PC-3 (cell line): ENCODE data around the gene DNAH9. TPM values are rescaled to one million over a fixed set of nuclear protein-coding genes. Genes with fewer than 3 reads are reported as not detected.

Experiments used
- ATAC-seq: fragments of 200-7000 bp; cut with Tn5 transposase; 2 replicates; pipeline ENCODE4 v1.9.1; 2020; ENCODE audit warnings: mild to moderate bottlenecking, moderate library complexity
- BruUV-seq: library from RNA; stranded (reverse); fragments of 400-500 nt; replicated peaks from 2 replicates; lab custom pipeline; 2021; lab: Mats Ljungman, UMichigan
- CTCF ChIA-PET: fragments of 300-600 bp; sonication (Branson Sonifier 250); formaldehyde crosslinking; loops from one replicate; lab custom pipeline; 2022; ENCODE audit warnings: antibody characterized with exemption; lab: Charles Lee
- POLR2A ChIA-PET: fragments of 300-600 bp; sonication (Branson Sonifier 250); formaldehyde crosslinking; loops from one replicate; lab custom pipeline; 2022; ENCODE audit warnings: antibody characterized with exemption; ENCODE audit not compliant: unreplicated experiment; lab: Charles Lee
- DNase-seq: peaks from one replicate; pipeline ENCODE4 v3.0.0-alpha.2; 2015
- H2AFZ ChIP-seq: fragments of 300-600 bp; sonication (generic); 2 replicates; pipeline ENCODE4 v1.6.0; 2016; ENCODE audit warnings: antibody characterized with exemption, low read length
- H3F3A ChIP-seq: fragments of 300-600 bp; sonication (generic); one replicate; pipeline ENCODE4 v1.6.0; 2017; ENCODE audit warnings: antibody characterized with exemption, low read length, control low read depth, mild to moderate bottlenecking; ENCODE audit not compliant: unreplicated experiment
- H3K27ac ChIP-seq: fragments of 300-600 bp; sonication (generic); 2 replicates; pipeline ENCODE4 v1.5.1; 2016; ENCODE audit warnings: mild to moderate bottlenecking, low read length
- H3K27me3 ChIP-seq: fragments of 300-600 bp; sonication (generic); 2 replicates; pipeline ENCODE4 v1.6.1; 2016; ENCODE audit warnings: low read length, mixed read lengths
- H3K36me3 ChIP-seq: fragments of 300-600 bp; sonication (generic); 2 replicates; pipeline ENCODE4 v1.6.1; 2016; ENCODE audit warnings: low read depth, mixed run types, low read length, mixed read lengths
- H3K4me1 ChIP-seq: fragments of 300-600 bp; sonication (generic); 2 replicates; pipeline ENCODE4 v1.5.1; 2016; ENCODE audit warnings: low read length; ENCODE audit not compliant: insufficient read depth
- H3K4me2 ChIP-seq: fragments of 300-600 bp; sonication (generic); 2 replicates; pipeline ENCODE4 v1.6.0; 2016; ENCODE audit warnings: low read length
- H3K4me3 ChIP-seq: fragments of 300-600 bp; sonication (generic); 2 replicates; pipeline ENCODE4 v1.5.1; 2016; ENCODE audit warnings: mild to moderate bottlenecking, low read length, mixed read lengths
- H3K79me2 ChIP-seq: fragments of 300-600 bp; sonication (generic); 2 replicates; pipeline ENCODE4 v1.6.1; 2017; ENCODE audit warnings: low read length, mixed read lengths
- H3K9ac ChIP-seq: fragments of 300-600 bp; sonication (generic); 2 replicates; pipeline ENCODE4 v1.6.0; 2016; ENCODE audit warnings: mild to moderate bottlenecking, low read length
- H3K9me2 ChIP-seq: fragments of 300-600 bp; sonication (generic); replicated peaks from 2 replicates; pipeline ENCODE4 v1.6.1; 2016; ENCODE audit warnings: mixed run types, low read length, mixed read lengths
- H3K9me3 ChIP-seq: fragments of 300-600 bp; sonication (generic); 2 replicates; pipeline ENCODE4 v1.6.1; 2016; ENCODE audit warnings: low read length, mixed read lengths
- H4K20me1 ChIP-seq: fragments of 300-600 bp; sonication (generic); 2 replicates; pipeline ENCODE4 v1.6.1; 2016; ENCODE audit warnings: low read length, mixed read lengths
- CTCF ChIP-seq: fragments of 300-600 bp; sonication (generic); conservative IDR thresholded peaks from 2 replicates; pipeline ENCODE4 v1.5.1; 2017; ENCODE audit warnings: antibody characterized with exemption, low read depth, mild to moderate bottlenecking, low read length
- EZH2 ChIP-seq: fragments of 300-600 bp; sonication (generic); IDR thresholded peaks from one replicate; pipeline ENCODE4 v1.6.1; 2017; ENCODE audit warnings: antibody characterized with exemption, mild to moderate bottlenecking, low read length; ENCODE audit not compliant: unreplicated experiment
- EZH2phosphoT487 ChIP-seq: fragments of 300-600 bp; sonication (generic); IDR thresholded peaks from 2 replicates; pipeline ENCODE4 v1.6.1; 2018; ENCODE audit warnings: mild to moderate bottlenecking, antibody characterized with exemption, low read length, borderline replicate concordance
- intact Hi-C: fragments of 100-400 bp; cut with micrococcal nuclease; formaldehyde crosslinking; loops from 2 replicates; pipeline ENCODE4 v1.9.0; 2023
- total RNA-seq: library from RNA; depleted of rRNA; stranded (reverse); fragments of >200 nt; gene quantifications from 2 replicates; pipeline ENCODE4 v1.2.3, GENCODE V29; 2014

DNAH9 gene
- total RNA-seq, 1 experiment from 2014 or later = 0.11 TPM

- Histone ChIP-seq H3K9me3 (no peaks in the 10 kb centered on the region), H3K4me3 (no peak overlapping the region), H3K36me3 (no peaks in the 10 kb centered on the region), H3F3A (no peaks in the 10 kb centered on the region), H3K9ac (no peak overlapping the region), H3K9me2 (no peaks in the 10 kb centered on the region), H3K4me1 (no peaks in the 10 kb centered on the region), H3K27ac (no peak overlapping the region), H3K27me3 (0 out of 2 replicates have a peak, but pooled peaks cover 5% of the 10 kb centered on the region), H3K4me2 (no peak overlapping the region), H2AFZ (no peak overlapping the region), H3K79me2 (no peaks in the 10 kb centered on the region), H4K20me1 (no peaks in the 10 kb centered on the region)
- intact Hi-C loops = no loop called here
- no TSS peak for BruUV-seq
- ChIA-PET POLR2A (no interaction called here), CTCF (no interaction called here)
- ATAC-seq (no peak), DNase-seq (no peak)
- TF ChIP-seq CTCF = peak; percentile 24; the same call in 1 of the 2 replicates
- TF ChIP-seq EZH2 = no peak
Observed at GRCh38 chr17:11871773-11872172, 273.5 kb downstream of the DNAH9 start.

DNA sequence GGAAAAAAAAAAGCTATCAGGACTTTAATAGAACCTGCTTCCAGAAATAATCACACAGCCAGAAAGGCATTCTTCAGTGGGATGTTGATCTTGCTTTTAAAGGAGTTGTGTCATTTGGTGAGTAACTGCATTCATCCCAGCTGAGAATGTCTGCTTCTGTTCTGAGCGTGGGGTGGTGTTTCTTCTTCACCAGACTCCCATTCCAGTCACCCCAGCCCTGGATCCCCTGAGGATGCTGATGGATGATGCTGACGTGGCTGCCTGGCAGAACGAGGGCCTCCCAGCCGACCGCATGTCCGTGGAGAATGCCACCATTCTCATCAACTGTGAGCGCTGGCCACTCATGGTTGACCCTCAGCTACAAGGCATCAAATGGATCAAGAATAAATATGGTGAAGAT, 276.5 kb downstream of the DNAH9 start:
- intact Hi-C loops = no loop called here
- no peaks in the 10 kb centered on the region for H3F3A ChIP-seq
- no peak for ATAC-seq
- no peaks in the 10 kb centered on the region for H3K9me2 ChIP-seq
- no TSS peak for BruUV-seq
- no peak overlapping the region for H3K9ac ChIP-seq
- H3K4me3 ChIP-seq = no peak overlapping the region
- no peak overlapping the region for H3K4me2 ChIP-seq
- CTCF ChIA-PET = no interaction called here
- H2AFZ ChIP-seq = no peak overlapping the region
- H3K79me2 ChIP-seq = no peaks in the 10 kb centered on the region
- POLR2A ChIA-PET = no interaction called here
- H4K20me1 ChIP-seq = no peaks in the 10 kb centered on the region
- no peaks in the 10 kb centered on the region for H3K27me3 ChIP-seq
- no peaks in the 10 kb centered on the region for H3K36me3 ChIP-seq
- H3K4me1 ChIP-seq = no peaks in the 10 kb centered on the region
- TF ChIP-seq CTCF = no peak
- no peak for TF ChIP-seq EZH2
- H3K9me3 ChIP-seq = no peaks in the 10 kb centered on the region
- H3K27ac ChIP-seq = no peak overlapping the region
- no peak for DNase-seq

GRCh38 chr17:11880714-11881113, 282.4 kb downstream of the DNAH9 start:
- Histone ChIP-seq H3K9me3 (no peaks in the 10 kb centered on the region), H3K27ac (no peak overlapping the region), H3K9me2 (no peaks in the 10 kb centered on the region), H3F3A (no peaks in the 10 kb centered on the region), H3K36me3 (no peaks in the 10 kb centered on the region), H3K4me1 (no peaks in the 10 kb centered on the region), H3K79me2 (no peaks in the 10 kb centered on the region), H3K27me3 (0 out of 2 replicates have a peak, but pooled peaks cover 5% of the 10 kb centered on the region), H3K4me2 (no peak overlapping the region), H3K9ac (no peak overlapping the region), H3K4me3 (no peak overlapping the region), H4K20me1 (no peaks in the 10 kb centered on the region), H2AFZ (no peak overlapping the region)
- BruUV-seq = no TSS peak
- ChIA-PET POLR2A (no interaction called here), CTCF (no interaction called here)
- no peak for TF ChIP-seq EZH2phosphoT487
- TF ChIP-seq EZH2 = no peak
- peak; percentile 42; the same call in 1 of the 2 replicates for TF ChIP-seq CTCF
- ATAC-seq (no peak), DNase-seq (peak; percentile 56)
- intact Hi-C loops = no loop called here
